ENCODE measurements around the gene OR10H4.
"Not testable (repeated sequence)": the region's sequence is repeated elsewhere in the genome, so short reads cannot be mapped to it uniquely, and the experiment has no call there.

The OR10H4 gene

GRCh38 chr19:15979293-15979692 lies 30.5 kb downstream of the OR10H4 start:
- ChIA-PET POLR2A (no interaction called here), CTCF (no interaction called here)
- no peak for DNase-seq (ENCODE audit: extremely low spot score)
- TF ChIP-seq CTBP1 (IDR thresholded peaks at IDR 0.05; ENCODE audit: borderline replicate concordance) (no peak), ELF4 (IDR thresholded peaks at IDR 0.05) (no peak), TARDBP (IDR thresholded peaks at IDR 0.05) (no peak), HDGF (IDR thresholded peaks at IDR 0.05; ENCODE audit: borderline replicate concordance) (no peak), ZNF384 (IDR thresholded peaks at IDR 0.05) (no peak), L3MBTL2 (conservative IDR thresholded peaks at IDR 0.05) (no peak), PKNOX1 (IDR thresholded peaks at IDR 0.05) (no peak), BHLHE40 (IDR thresholded peaks at IDR 0.05; ENCODE audit: borderline replicate concordance) (no peak), LEF1 (IDR thresholded peaks at IDR 0.05; ENCODE audit: borderline replicate concordance) (no peak), ARNT (IDR thresholded peaks at IDR 0.05) (no peak), FOXM1 (IDR thresholded peaks at IDR 0.05; ENCODE audit: borderline replicate concordance) (no peak), FOXA1 (IDR thresholded peaks at IDR 0.05) (no peak), SP1 (IDR thresholded peaks at IDR 0.05) (no peak), SUZ12 (IDR thresholded peaks at IDR 0.05) (no peak), NFRKB (IDR thresholded peaks at IDR 0.05) (no peak), FOXK2 (IDR thresholded peaks at IDR 0.05) (no peak)

- DNase-seq (ENCODE audit: extremely low spot score); CTCF ChIA-PET; POLR2A ChIA-PET: not testable (repeated sequence)
Observed at GRCh38 chr19:15985831-15986230, 37.0 kb downstream of the OR10H4 start.

- no peak for TF ChIP-seq ZNF384 (IDR thresholded peaks at IDR 0.05)
- no peak for TF ChIP-seq SP1 (IDR thresholded peaks at IDR 0.05)
- no peak for TF ChIP-seq TARDBP (IDR thresholded peaks at IDR 0.05)
- TF ChIP-seq FOXM1 (IDR thresholded peaks at IDR 0.05; ENCODE audit: borderline replicate concordance) = no peak
- no peak for TF ChIP-seq LEF1 (IDR thresholded peaks at IDR 0.05; ENCODE audit: borderline replicate concordance)
- TF ChIP-seq FOXK2 (IDR thresholded peaks at IDR 0.05) = no peak
- CTCF ChIA-PET = no interaction called here
- DNase-seq (ENCODE audit: extremely low spot score) = no peak
- POLR2A ChIA-PET = no interaction called here
Observed at GRCh38 chr19:15986701-15987100, 37.9 kb downstream of the OR10H4 start.

GRCh38 chr19:15989889-15990288 lies 41.1 kb downstream of the OR10H4 start:
- ChIA-PET POLR2A (no interaction called here), CTCF (no interaction called here)
- TF ChIP-seq ZNF384 (IDR thresholded peaks at IDR 0.05) = no peak
- DNase-seq (ENCODE audit: extremely low spot score) = no peak

- TF ChIP-seq ZNF384 (IDR thresholded peaks at IDR 0.05) (no peak), TARDBP (IDR thresholded peaks at IDR 0.05) (no peak), PKNOX1 (IDR thresholded peaks at IDR 0.05) (no peak)
- DNase-seq (ENCODE audit: extremely low spot score) = no peak
- POLR2A ChIA-PET = no interaction called here
- CTCF ChIA-PET = no interaction called here
Observed at GRCh38 chr19:15991602-15992001, 42.8 kb downstream of the OR10H4 start.

- ChIA-PET POLR2A (no interaction called here), CTCF (no interaction called here)
- TF ChIP-seq BHLHE40 (IDR thresholded peaks at IDR 0.05; ENCODE audit: borderline replicate concordance) (no peak), ELF4 (IDR thresholded peaks at IDR 0.05) (no peak)
- no peak for DNase-seq (ENCODE audit: extremely low spot score)
Observed at GRCh38 chr19:15992014-15992413, 43.2 kb downstream of the OR10H4 start.

- CTCF ChIA-PET = no interaction called here
Observed at GRCh38 chr19:15995536-15995935, 46.7 kb downstream of the OR10H4 start.

More at GRCh38 chr19:15995536-15995935, 46.7 kb downstream of the OR10H4 start:
- no peak for DNase-seq (ENCODE audit: extremely low spot score)
- TF ChIP-seq CTBP1 (IDR thresholded peaks at IDR 0.05; ENCODE audit: borderline replicate concordance) (no peak), ZNF384 (IDR thresholded peaks at IDR 0.05) (no peak), FOXM1 (IDR thresholded peaks at IDR 0.05; ENCODE audit: borderline replicate concordance) (no peak), ARNT (IDR thresholded peaks at IDR 0.05) (no peak), L3MBTL2 (conservative IDR thresholded peaks at IDR 0.05) (no peak), HDGF (IDR thresholded peaks at IDR 0.05; ENCODE audit: borderline replicate concordance) (no peak), BHLHE40 (IDR thresholded peaks at IDR 0.05; ENCODE audit: borderline replicate concordance) (no peak), FOXA1 (IDR thresholded peaks at IDR 0.05) (no peak), NFRKB (IDR thresholded peaks at IDR 0.05) (no peak), ELF4 (IDR thresholded peaks at IDR 0.05) (no peak), SUZ12 (IDR thresholded peaks at IDR 0.05) (no peak), FOXK2 (IDR thresholded peaks at IDR 0.05) (no peak), LEF1 (IDR thresholded peaks at IDR 0.05; ENCODE audit: borderline replicate concordance) (no peak), PKNOX1 (IDR thresholded peaks at IDR 0.05) (no peak), TARDBP (IDR thresholded peaks at IDR 0.05) (no peak), SP1 (IDR thresholded peaks at IDR 0.05) (no peak)
- POLR2A ChIA-PET = no interaction called here

Data from HEK293T (cell line).